ENCODE results near the gene ITGB6.
A peak's percentile ranks its signal among the peaks of the same experiment; 100 is the strongest.
"Not testable (repeated sequence)": the region's sequence is repeated elsewhere in the genome, so short reads cannot be mapped to it uniquely, and the experiment has no call there.

The ITGB6 gene

GRCh38 chr2:160181146-160181836, 18.8 kb downstream of the ITGB6 start:
- not testable (repeated sequence) for DNase-seq (ENCODE audit: low spot score)

DNA sequence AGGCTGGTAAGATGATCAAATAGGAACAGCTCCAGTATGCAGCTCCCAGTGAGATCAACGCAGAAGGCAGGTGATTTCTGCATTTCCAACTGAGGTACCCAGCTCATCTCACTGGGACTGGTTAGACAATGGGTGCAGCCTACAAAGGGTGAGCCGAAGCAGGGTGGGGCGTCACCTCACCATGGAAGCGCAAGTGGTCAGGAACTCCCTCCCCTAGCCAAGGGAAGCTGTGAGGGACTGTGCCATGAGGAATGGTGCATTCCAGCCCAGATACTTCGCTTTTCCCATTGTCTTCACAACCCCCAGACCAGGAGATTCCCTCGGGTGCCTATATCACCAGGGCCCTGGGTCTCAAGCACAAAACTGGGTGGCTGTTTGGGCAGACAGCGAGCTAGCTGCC, 19.4 kb downstream of the ITGB6 start:
- not testable (repeated sequence) for DNase-seq (ENCODE audit: low spot score)

DNA sequence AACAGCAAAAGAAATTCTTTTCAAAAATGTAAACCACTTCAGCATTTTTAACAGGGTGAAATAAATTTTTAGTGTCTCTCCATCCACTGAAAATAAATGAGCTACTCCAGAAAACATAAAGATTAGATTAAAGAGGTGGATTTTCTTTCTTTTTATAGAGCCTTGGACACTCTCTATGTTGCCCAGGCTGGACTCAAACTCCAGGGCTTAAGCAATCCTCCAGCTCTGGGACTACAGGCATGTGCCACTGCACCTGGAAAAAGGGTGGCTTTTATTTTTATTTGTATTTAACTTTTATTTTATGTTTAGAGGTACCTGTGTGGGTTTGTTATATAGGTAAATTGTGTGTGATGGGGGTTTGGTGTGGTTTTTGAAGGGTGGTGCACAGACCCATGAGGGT, 19.9 kb downstream of the ITGB6 start:
- no peak for DNase-seq (ENCODE audit: low spot score)

- DNase-seq (ENCODE audit: low spot score): no peak
Measured at GRCh38 chr2:160175169-160176134, 24.6 kb downstream of the ITGB6 start.

DNA sequence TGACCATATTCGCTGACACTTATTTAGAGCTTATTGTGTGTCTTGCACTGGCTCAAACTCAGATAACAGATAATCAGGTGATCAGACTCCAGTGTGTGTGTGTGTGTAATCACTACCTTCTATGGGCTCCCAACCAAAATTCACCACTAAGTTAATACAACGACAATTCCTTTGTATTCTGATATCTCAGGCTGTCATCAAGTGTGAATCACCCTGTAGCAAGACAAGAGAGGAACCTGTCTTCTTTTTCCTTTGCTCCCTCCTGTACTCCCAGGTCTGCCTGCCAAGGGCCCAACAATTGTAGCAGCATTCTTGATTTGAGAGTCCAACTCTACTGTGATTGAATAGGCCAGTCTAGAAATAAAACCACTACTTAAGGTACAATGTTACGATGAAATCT, 25.8 kb downstream of the ITGB6 start:
- no peak for DNase-seq (ENCODE audit: low spot score)

DNA sequence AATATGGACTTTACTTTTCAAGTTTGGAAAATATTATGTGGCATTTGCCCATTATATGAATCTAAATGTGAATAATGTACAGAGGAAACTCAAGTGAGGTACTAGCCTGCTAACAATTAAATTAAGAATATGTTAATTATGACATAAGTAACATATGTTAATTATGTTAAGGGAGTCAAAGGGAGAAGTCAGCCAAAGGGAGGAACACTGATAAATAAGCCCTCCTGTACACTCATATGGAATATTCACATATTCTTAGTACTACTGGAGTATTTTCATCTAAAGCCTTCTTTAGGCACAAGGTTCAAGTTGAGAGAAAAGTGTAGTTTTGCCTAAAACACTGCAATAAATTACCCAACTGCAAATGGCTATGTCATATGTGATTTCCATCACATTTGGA, 30.1 kb downstream of the ITGB6 start:
- DNase-seq (ENCODE audit: low spot score): no peak

DNA sequence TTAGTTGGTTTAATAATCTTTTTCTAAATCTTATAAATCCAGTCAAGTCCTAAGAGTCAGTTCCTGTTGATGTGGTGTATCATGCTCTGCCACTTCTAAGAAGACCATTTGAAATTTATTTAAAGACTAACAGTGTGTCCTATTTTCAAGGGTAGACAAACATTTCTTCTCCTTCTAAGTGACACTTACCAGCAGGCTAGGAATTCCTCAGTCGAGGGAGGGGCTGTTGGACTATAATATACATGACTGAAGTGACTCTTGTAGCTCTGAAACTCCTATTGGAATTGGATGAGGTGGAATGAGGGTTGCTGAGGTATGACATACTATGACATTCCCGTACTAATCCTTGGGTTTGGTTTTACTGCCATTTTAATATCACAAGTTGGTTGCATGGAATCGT, 30.6 kb downstream of the ITGB6 start:
- DNase-seq (ENCODE audit: low spot score): no peak

DNA sequence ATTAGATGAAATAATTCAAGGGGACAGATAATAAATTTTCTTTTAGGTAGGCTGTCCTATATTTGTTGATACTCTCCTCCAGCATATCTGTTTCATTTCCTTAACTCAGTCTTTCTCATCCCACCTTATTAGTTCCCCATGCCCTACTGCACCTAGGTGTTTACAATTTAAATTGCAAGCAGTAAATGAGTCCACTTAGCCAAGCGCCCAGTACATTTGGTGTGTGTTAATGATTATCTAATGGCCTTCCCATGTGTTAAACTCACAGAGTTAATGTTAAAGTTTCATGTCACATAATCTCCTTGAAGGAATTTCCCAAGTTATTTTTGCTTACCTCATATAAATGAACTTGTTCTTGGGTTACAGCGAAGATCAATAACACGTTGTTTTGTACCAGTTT, 31.2 kb downstream of the ITGB6 start:
- no peak for DNase-seq (ENCODE audit: low spot score)

- no peak for DNase-seq (ENCODE audit: low spot score)
Measured at GRCh38 chr2:160167089-160167740, 32.9 kb downstream of the ITGB6 start.

- DNase-seq (ENCODE audit: low spot score): no peak
Measured at GRCh38 chr2:160165996-160166395, 34.1 kb downstream of the ITGB6 start.

- DNase-seq (ENCODE audit: low spot score): no peak
Measured at GRCh38 chr2:160165081-160165480, 35.0 kb downstream of the ITGB6 start.

DNA sequence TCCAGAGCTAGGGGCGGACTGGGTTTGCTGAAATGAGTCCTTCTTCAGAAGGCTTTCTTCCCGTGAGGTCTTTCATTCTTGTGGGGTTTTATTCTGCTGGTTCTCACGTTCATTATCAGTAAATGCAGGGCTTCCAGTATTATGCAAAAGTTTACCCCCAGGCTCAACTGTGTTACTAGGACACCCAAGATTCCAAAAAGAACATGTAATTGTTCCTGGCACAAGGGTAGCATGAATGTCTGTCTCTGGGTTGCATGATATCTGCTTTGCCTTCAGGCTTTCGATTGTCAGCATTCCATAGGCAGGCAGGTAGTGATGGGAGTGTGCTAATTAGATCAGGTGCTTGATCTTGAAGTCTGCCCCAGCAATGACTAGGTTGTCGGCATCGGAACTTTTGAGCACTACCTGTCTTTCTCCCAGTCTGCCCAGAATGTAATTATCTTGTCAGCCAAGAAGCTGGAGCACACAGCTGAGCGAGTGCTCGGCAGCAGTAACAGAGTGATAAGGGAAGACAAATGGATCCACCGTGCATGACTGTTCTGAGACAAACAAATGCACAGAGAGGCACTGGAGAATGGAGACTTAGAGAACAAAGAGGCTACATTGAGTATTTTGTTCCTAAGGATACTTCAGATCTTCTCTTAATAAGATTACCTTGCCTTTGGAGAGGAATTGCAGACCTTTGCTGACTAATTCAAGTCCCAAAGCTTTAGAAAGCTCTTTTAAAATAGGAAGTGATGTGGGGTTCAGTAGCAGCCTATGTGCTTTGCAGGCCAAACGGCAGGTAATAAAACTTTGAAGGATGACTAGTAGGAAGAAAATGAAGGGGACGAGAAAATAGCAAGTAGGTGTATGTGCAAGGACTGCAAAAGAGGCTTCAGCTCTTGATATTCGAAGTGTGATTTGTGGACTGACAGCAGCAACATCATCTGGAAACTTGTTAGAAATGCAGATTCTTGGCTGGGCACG, 41.9 kb downstream of the ITGB6 start:
- no peak for DNase-seq (ENCODE audit: low spot score)

DNA sequence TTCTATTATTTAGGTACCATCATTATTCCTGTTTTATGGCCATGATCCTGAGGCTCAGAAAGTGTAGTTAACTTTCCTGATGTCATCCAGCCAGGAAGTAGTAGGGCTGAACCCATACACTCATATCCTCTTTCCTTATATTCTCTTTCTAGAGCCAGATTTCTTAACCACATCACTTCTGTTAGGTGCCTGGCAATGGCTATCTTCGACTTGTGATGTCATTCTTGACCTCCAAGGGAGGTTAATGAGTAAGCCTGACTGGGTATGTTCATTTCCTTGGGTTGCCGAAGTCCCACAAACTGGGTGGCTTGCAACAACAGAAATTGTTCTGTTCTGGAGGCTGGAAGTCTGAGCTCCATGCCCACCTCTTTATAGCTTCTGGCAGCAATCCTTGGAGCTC, 43.4 kb downstream of the ITGB6 start:
- peak; percentile 7 for DNase-seq (ENCODE audit: low spot score)

DNA sequence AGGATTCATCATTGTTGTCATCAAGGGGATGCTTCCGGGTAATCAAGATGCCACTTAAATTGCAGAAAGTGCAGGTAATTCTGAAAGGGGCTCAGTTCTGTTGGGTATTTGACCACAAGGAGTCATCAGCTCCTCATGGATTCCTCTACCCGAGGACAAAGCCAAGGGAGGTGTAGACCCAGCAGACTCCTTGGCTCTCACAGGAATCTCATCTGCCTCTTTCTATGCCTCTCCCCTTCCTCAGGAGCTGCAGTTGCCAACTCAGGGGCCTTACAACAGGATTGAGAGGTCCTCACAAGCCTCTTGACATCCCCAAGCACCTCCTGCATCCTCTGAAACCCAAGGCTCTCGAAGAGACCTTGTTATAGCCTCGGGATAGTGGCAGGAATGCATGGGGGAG, 44.0 kb downstream of the ITGB6 start:
- no peak for DNase-seq (ENCODE audit: low spot score)

DNA sequence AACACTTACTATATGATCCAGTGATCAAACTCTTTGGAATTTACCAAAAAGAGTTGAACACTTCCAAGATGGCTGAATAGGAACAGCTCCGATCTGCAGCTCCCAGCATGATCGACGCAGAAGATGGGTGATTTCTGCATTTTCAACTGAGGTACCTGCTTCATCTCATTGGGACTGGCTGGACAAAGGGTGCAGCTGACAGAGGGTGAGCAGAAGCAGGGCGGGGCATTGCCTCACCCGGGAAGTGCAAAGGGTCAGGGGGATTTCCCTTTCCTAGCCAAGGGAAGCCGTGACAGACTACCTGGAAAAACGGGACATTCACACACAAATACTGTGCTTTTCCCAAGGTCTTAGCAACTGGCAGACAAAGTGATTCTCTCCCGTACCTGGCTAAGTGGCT, 51.7 kb downstream of the ITGB6 start:
- not testable (repeated sequence) for DNase-seq (ENCODE audit: low spot score)

GRCh38 chr2:160145471-160145870, 54.6 kb downstream of the ITGB6 start:
- DNase-seq (ENCODE audit: low spot score): no peak

DNA sequence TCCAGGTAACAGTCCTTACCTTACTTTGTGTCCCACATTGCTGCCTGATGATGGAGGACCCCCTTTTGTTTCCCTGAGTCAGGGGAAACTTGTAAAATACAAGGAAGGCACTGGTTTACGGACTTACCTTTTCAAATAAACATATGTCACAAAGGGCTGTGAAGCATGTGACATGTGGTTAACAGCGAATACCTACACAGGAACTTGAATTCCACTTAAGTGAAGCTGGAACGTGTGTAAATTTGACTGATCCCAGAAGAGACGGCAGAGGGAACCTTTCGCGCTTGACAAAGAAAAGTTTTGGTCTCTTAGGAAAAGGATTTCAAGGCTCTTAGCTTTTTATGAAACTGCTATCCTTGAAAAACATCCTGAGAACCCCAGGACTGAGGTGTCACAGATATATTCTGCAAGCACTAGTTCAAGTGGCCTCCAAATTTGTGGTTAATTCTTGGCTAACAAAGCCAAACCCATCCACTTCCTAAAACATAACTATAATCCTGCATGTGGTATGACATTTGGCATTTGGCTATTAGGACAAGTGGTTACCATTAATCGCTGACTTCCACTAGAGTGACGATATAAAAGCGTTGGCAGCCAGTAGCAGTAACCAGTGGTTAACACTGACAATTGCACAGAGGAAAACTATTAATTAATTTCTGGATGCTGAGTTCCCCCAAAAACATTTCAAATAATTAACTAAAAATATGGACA, 55.6 kb downstream of the ITGB6 start:
- no peak for DNase-seq (ENCODE audit: low spot score)

DNA sequence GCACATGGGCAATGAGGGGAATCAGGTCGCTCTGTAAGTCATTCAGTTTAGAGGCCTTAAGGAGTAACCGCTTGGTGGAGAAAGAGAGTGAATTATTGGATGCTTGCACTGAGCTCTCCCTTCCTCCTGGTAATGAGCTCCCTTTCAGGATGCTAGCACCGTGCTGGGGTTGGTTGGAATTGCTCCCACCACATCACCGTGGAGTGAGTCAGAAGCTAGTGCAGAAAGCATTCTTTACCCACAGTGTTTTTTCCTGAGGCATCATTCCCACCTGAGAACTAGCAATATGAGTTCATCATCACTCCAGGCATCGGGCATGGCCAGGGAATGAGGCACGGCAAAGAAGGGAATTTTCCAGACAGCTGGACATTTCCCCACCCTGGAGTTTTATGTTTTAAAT, 57.6 kb downstream of the ITGB6 start:
- DNase-seq (ENCODE audit: low spot score): no peak

DNA sequence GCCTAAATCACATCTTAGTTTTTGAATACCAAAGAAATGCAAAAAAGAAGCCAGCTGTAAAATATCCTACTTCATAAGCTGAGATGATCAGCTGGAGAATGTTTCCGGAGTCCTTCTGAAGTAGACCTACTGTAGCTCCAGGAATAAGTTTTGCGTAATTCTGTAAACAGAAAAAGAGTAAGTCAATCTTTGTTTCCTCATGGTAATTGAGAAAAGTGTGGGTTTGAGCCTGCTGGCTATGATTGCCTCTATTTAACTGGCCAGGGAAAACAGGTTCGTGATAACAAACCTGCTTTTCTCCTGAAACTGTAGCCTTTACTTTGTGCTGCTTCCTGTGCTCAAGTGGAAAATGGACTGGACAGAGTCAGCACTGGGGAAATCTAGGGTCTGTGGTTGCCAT, 58.2 kb downstream of the ITGB6 start:
- DNase-seq (ENCODE audit: low spot score): no peak

GRCh38 chr2:160141419-160141818, 58.7 kb downstream of the ITGB6 start:
- DNase-seq (ENCODE audit: low spot score): no peak

DNA sequence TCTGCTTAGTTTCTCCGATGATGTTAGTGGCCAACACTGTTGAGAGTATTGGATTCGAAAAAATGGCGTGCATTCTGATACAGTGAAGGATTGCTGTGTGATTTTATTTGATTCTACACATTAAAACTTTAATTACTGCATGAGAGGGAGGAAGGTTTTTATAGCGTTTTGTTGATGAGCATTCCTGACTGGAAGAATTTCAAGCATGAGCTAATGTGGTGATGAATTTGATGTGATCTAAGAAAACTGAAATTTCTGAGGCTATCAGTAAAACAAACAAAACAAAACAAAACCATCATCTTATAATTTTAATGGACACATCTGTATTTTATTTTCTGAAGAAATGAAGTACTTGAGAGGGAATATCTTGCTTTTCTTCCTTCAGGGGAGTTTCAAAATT, 59.6 kb downstream of the ITGB6 start:
- no peak for DNase-seq (ENCODE audit: low spot score)

Data from hepatic stellate cell (primary cell).